Measurements from ENCODE around the gene COL5A1.

DNA sequence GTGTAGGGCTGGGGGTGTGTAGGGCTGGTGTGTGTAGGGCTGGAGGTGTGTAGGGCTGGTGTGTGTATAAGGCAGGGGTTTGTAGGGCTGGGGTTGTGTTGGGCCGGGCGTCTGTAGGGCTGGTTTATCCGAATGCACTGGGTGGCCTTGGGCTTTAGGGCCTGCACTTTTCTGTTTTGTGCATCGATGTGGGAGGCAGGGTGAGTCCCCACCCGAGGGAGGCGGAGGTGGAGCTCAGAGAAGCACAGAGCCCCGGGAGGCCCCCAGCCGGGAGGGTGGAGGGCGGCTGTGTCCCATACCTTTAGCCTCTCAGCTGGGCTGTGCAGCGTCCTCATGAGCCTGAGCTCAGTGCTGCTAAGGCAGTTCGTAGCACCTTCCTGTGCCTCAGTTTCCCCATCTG is 13.5 kb downstream of the COL5A1 start:
- no peak for TF ChIP-seq CTCF (IDR thresholded peaks at IDR 0.05)
- no peak for TF ChIP-seq POLR2A (IDR thresholded peaks at IDR 0.05)

Measured in upper lobe of left lung (tissue), 4 donors.